Measurements from ENCODE around the gene TTBK1.

Gene TTBK1

DNA sequence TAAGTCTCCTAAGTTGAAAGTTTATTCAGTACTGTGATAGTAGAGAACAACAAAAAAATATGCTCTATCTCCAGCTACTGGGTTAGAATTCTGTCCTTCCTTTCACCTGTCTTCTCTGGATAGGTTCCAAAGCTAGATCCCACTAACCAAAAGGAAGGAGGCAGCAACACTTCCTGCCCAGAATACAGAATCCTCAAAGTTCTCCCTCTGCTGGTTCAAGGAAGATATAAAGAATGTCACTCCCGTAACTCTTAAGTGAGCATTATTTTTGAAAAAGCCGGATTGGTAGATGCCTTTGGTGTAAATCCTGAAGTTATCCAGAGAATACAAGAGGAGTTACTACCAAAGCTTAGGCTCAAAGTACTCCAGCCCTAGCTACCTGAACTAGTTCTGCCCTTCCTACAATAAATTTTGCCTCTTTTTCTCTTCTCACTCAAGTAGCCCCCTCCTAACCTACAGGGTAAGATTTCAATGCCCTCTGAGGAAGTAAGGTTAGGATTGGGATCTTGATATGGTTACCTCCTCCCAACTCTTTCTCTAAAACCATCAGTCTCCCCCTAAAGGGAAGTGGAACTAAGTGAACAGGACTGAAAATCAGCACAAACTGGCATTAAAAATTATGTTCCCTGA lies 91.3 kb downstream of the TTBK1 start:
- TF ChIP-seq, protein P1, sequence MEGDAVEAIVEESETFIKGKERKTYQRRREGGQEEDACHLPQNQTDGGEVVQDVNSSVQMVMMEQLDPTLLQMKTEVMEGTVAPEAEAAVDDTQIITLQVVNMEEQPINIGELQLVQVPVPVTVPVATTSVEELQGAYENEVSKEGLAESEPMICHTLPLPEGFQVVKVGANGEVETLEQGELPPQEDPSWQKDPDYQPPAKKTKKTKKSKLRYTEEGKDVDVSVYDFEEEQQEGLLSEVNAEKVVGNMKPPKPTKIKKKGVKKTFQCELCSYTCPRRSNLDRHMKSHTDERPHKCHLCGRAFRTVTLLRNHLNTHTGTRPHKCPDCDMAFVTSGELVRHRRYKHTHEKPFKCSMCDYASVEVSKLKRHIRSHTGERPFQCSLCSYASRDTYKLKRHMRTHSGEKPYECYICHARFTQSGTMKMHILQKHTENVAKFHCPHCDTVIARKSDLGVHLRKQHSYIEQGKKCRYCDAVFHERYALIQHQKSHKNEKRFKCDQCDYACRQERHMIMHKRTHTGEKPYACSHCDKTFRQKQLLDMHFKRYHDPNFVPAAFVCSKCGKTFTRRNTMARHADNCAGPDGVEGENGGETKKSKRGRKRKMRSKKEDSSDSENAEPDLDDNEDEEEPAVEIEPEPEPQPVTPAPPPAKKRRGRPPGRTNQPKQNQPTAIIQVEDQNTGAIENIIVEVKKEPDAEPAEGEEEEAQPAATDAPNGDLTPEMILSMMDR (conservative IDR thresholded peaks at IDR 0.05): peak; percentile 81
- H3K27ac ChIP-seq: peak overlapping the region; percentile 42

DNA sequence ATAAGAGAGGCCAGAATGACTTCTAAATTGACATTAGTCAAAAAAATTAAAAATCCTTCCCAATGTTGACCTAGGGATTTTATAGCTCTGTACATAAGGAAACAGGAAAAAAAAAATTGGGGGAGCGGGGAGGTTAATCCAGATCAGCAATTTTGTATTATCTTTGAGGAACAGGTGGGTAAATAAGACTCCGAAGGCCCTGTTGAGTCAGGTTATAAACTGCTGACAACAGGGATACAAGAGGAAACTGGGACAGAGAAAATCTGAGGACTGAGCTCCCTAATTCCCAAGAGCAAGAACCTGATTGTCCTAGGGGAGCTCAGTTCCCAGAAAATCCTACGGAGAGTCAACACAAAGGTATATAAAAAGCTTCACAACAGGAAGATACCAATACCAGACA lies 92.2 kb downstream of the TTBK1 start:
- TF ChIP-seq, protein P1 (conservative IDR thresholded peaks at IDR 0.05): no peak
- peak overlapping the region; percentile 42 for H3K27ac ChIP-seq

DNA sequence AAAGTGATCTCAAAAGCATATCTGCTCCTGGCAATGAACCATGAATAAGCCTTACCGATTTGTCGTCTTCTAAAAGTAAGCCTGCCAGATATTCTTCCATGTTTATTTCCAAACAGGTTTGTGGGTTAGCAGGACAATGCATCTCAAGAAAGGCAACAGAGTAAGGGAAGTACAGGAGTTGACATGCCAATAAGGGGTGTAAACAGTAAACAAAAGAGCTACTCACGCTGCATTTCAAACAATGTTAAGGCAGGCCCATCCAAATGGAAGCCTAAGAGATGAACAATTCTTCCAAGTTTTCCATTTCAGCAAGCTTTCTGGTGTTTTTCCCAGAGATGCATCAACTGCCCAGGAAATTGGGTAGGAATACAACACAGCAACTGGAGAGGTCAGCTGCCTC lies 93.1 kb downstream of the TTBK1 start:
- H3K27ac ChIP-seq: no peak overlapping the region; the same call in 1 of the 2 replicates
- TF ChIP-seq, protein P1 (conservative IDR thresholded peaks at IDR 0.05): no peak
